Measurements from ENCODE around the gene MAPK7.

DNA sequence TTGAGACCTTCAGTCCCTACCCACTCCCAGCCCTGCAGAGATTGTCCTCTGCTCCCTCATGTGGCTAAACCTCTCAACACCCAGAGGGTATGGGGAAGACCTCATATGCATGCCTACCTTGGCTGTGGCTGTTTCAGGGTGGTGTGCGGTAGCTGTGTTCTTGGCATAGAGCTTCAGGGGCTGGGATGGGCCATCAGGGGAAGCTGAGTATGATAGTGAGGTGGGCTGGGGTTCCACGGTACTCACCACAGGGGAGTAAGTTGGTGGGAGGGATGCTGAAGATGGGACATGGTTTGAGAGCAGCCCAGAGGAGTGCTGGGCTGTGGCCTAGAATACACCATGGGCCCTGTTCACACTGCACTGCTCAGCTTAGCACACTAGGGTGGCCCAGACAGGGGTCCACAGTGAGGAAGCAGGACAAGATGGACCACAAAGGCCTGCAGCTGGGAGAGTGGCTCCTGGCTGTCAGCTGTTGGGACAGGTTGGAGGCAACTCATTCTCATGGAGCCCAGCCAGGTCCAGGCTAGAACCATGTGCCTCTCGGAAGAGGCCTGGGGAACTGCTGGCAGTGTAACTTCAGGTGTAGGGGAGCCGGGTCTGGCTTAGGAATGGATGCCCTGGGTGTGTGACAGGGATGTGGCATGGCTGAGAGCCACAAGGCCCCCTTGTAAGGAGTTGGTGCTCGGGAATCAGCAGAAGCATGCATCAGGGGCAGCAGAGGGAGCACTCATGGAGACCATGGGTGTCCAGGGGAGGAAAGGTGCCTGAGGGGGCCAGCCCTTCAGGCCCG lies 5.6 kb downstream of the MAPK7 start:
- TF ChIP-seq, protein P1, sequence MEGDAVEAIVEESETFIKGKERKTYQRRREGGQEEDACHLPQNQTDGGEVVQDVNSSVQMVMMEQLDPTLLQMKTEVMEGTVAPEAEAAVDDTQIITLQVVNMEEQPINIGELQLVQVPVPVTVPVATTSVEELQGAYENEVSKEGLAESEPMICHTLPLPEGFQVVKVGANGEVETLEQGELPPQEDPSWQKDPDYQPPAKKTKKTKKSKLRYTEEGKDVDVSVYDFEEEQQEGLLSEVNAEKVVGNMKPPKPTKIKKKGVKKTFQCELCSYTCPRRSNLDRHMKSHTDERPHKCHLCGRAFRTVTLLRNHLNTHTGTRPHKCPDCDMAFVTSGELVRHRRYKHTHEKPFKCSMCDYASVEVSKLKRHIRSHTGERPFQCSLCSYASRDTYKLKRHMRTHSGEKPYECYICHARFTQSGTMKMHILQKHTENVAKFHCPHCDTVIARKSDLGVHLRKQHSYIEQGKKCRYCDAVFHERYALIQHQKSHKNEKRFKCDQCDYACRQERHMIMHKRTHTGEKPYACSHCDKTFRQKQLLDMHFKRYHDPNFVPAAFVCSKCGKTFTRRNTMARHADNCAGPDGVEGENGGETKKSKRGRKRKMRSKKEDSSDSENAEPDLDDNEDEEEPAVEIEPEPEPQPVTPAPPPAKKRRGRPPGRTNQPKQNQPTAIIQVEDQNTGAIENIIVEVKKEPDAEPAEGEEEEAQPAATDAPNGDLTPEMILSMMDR (IDR thresholded peaks at IDR 0.05) = no peak
- TF ChIP-seq ZFX (IDR thresholded peaks at IDR 0.05; ENCODE audit: borderline replicate concordance) = no peak
